Activated T-cell treated with anti-CD3 and anti-CD28 coated beads, Interleukin-2, amount 50 U/mL, for 72 hours (primary cell): ENCODE data around the gene SLIT1. TPM values are rescaled to one million over a fixed set of nuclear protein-coding genes. Genes with fewer than 3 reads are reported as not detected.

Experiments
- ATAC-seq, 2 donors: fragments of 150-1000 bp; cut with Tn5 transposase; replicated peaks in 1 of 2; 2 replicates each; pipeline ENCODE4 v1.10.0; 2021; ENCODE audit warnings: moderate library complexity in 2 of 2, mild to moderate bottlenecking in 1 of 2
- DNase-seq, 2 donors: peaks; one replicate each; pipeline ENCODE4 v3.0.0; 2021 to 2022; ENCODE audit warnings: mixed read lengths in 1 of 2
- H3K27ac Mint-ChIP-seq: one replicate; pipeline ENCODE4 v1.8.0; 2022; ENCODE audit warnings: mild to moderate bottlenecking, moderate library complexity, mixed read lengths
- H3K27me3 Mint-ChIP-seq: one replicate; pipeline ENCODE4 v1.8.0; 2022; ENCODE audit warnings: low read depth, mixed read lengths
- H3K36me3 Mint-ChIP-seq, 2 donors: one replicate each; pipeline ENCODE4 v1.8.0; 2022; ENCODE audit warnings: mixed read lengths in 2 of 2, mild to moderate bottlenecking in 1 of 2; ENCODE audit not compliant: insufficient read depth in 2 of 2
- H3K4me1 Mint-ChIP-seq: one replicate; pipeline ENCODE4 v1.8.0; 2022; ENCODE audit warnings: low read depth, mixed read lengths
- H3K4me3 Mint-ChIP-seq, 2 donors: one replicate each; pipeline ENCODE4 v1.8.0; 2022; ENCODE audit warnings: mild to moderate bottlenecking in 2 of 2, mixed read lengths in 2 of 2, moderate library complexity in 2 of 2
- H3K9me3 Mint-ChIP-seq, 2 donors: one replicate each; pipeline ENCODE4 v1.8.0; 2022; ENCODE audit warnings: mixed read lengths in 2 of 2
- total RNA-seq, 2 donors: library from RNA; stranded (reverse); gene quantifications; one replicate each; pipeline ENCODE4 v1.2.3, GENCODE V29; 2022

SLIT1 gene
- total RNA-seq, 2 donors from 2014 or later = 0.65 to 1.3 TPM

DNA sequence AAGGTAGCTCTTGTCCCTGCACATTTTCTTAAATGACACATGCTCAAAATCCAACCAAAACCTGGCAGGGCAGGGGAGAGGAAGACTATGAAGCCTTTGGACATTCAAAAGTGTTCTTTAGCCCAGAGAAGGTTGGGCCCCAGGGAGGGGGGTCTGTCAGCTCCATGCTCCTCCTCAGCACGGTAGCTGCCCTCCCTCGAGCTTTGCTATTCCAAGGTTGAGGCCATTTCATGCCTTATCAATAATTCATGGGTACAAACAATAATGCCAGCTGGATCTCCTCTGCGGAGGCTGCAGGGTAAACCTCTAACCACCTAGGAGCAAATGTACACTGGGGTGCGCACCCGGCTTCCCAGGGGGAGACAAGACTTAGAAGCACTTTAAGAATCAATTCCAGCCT lies 61.5 kb downstream of the SLIT1 start:
- DNase-seq (no peak), ATAC-seq (no peak)
- Mint-ChIP-seq H3K27me3 (peaks cover 11% of the 10 kb centered on the region), H3K4me1 (no peaks in the 10 kb centered on the region), H3K36me3 (no peaks in the 10 kb centered on the region), H3K4me3 (no peak overlapping the region), H3K27ac (no peak overlapping the region), H3K9me3 (no peaks in the 10 kb centered on the region)

DNA sequence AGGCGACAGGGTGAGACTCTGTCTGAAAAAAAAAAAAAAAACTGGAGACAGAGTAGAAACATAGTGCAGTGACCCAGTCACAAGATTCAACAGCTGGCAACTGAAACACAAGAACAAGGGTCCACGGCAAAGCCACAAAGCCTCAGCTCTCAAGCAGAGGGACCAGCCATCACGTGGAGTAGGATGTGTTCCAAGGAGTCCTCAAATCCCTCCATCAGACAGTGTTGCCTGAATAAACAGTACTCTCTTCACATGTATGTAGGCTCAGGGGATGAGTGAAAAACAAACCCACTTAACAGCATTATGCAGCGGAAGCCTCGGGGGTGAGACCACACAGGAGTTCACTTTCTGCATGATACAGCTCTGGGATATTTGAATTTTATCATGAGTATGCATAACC lies 62.0 kb downstream of the SLIT1 start:
- Mint-ChIP-seq H3K4me3 (no peak overlapping the region), H3K9me3 (no peaks in the 10 kb centered on the region), H3K36me3 (no peaks in the 10 kb centered on the region), H3K4me1 (no peaks in the 10 kb centered on the region), H3K27me3 (peaks cover 11% of the 10 kb centered on the region), H3K27ac (no peak overlapping the region)
- no peak for ATAC-seq
- no peak for DNase-seq

DNA sequence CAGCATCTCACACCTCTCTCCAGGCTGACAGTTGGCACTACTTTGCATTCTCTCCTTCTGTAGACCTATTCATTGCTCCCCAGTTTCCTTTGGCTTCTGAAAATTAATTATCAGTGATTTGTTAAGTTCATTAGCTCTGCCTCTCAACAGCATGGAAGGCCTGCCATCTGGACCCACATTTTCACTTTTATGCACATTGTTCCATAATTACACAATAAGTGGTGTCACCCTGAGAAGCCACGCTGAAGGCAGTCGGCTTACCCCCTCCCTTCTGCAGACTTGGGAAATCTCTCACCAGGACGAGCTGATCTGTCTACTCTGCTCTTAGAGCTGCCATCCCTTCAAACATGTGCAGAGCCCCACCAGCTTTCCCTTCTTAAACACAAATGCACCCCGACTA lies 64.7 kb downstream of the SLIT1 start:
- DNase-seq (no peak), ATAC-seq (no peak)
- Mint-ChIP-seq H3K4me3 (no peak overlapping the region), H3K4me1 (no peaks in the 10 kb centered on the region), H3K27me3 (peaks cover 13% of the 10 kb centered on the region), H3K36me3 (no peaks in the 10 kb centered on the region), H3K9me3 (no peaks in the 10 kb centered on the region), H3K27ac (no peak overlapping the region)

DNA sequence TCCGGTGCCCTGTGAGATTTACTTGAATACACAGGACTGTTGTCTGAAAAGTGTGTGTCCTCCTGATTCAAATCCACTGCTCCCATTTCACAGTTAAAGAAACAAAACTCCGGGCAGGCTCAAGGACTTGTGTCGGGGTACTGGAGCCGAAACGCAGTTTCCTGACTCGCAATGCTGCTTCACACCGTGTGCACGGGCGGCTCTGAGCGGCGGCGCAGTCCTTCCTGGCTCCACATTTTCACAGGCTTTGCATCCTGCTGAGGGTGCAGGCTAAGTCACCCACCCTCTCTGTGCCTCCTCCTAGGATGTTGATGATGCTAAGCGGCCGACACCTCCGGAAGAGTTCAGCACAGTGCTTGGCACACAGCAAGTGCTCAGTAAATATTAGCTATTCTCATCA lies 65.4 kb downstream of the SLIT1 start:
- H3K4me3 Mint-ChIP-seq = no peak overlapping the region
- no peak for ATAC-seq
- no peak overlapping the region for H3K27ac Mint-ChIP-seq
- DNase-seq = no peak
- H3K36me3 Mint-ChIP-seq = no peaks in the 10 kb centered on the region
- no peaks in the 10 kb centered on the region for H3K9me3 Mint-ChIP-seq
- no peaks in the 10 kb centered on the region for H3K4me1 Mint-ChIP-seq
- peaks cover 18% of the 10 kb centered on the region for H3K27me3 Mint-ChIP-seq

DNA sequence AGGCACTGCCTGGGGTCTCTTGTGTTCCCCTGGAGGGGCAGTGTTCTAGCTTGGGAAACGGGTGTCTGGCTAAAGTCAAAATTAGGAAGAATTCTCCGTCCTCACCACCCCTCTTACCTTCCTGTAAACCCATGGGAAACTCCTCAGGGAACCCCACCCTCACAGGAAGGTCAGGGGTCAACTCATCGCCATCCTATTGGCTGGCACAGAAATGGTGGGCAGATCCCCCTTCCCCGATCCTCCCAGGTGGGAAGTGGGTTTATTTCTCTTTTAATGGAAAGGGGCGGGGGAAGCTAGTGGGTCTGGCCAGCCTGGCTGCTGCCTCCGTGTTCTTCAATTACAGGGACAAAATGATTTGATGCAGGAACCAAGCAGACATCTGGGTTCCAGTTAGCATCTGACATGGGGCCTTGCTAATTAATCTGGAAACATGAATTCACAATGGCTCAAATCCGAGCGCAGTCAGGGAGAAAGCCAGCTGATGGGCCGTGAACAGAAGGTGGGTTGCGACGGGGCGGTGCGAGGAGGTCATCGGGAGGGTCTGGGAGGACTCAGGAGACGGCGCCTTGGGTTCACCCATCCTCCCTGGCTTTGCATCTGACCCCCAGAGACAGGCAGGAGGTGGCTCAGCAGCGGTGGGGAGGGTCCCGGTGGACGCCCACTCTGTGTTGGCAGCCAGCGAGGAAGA lies 66.6 kb downstream of the SLIT1 start:
- peaks cover 18% of the 10 kb centered on the region for H3K27me3 Mint-ChIP-seq
- no peaks in the 10 kb centered on the region for H3K9me3 Mint-ChIP-seq
- ATAC-seq (no peak), DNase-seq (no peak)
- H3K4me1 Mint-ChIP-seq = no peaks in the 10 kb centered on the region
- H3K27ac Mint-ChIP-seq = no peak overlapping the region
- no peaks in the 10 kb centered on the region for H3K36me3 Mint-ChIP-seq
- H3K4me3 Mint-ChIP-seq = no peak overlapping the region

DNA sequence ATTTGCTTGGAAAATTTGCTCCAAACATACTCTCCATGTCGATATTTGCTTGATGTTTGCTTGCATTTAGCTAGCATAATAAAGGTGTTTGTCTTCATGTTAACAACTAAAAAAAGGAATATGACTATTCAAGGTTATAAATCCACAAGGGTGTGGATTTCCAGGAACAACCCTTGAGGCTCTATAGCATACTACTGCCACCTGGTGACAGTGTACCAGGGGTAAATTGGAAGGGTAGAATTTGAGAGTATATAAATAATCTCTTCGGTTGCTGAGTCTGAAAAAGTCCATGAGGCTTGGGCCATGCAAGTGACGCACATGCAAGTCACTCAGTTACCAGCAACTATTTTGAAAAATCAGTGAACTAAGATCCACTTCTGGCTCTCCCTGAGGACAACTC lies 68.4 kb downstream of the SLIT1 start:
- Mint-ChIP-seq H3K36me3 (no peaks in the 10 kb centered on the region), H3K27me3 (peaks cover 19% of the 10 kb centered on the region), H3K4me3 (no peak overlapping the region), H3K4me1 (no peaks in the 10 kb centered on the region), H3K9me3 (no peaks in the 10 kb centered on the region), H3K27ac (no peak overlapping the region)
- ATAC-seq (no peak), DNase-seq (no peak)

DNA sequence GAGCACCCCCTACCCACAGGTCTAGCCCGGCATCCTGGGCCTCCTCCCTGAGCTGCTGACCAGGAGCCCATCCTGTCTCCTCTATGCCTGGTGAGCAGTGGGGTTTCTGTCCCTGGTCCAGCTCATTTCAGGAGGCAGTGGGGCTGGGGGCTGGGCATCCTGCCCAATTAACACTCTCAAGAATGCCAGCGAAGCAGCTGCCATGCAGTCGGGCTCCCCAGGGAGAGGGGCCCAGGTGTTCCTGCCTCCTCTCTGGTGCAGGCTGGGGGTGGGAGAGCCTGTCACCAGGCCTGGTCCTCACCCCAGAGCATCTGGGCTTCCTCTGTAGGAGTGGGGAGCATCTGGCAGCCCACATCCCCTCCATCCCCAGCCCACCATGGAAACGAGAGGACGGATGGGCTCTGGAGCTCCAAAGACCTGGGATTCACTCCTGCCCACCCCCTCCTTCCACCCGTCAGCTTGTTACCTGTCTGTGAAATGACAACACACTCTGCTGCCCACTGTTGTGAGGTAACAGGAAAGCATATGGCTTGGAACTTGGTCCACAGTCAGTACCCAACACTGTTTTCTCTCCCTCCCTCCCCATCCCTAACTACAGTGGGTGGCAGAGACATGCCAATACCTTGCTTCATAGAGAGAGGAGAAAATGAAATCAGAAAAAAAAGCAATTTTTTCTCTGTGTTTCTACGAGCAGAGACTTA lies 69.1 kb downstream of the SLIT1 start:
- no peak for DNase-seq
- Mint-ChIP-seq H3K4me3 (no peak overlapping the region), H3K27me3 (peaks cover 22% of the 10 kb centered on the region), H3K27ac (no peak overlapping the region), H3K36me3 (no peaks in the 10 kb centered on the region), H3K9me3 (no peaks in the 10 kb centered on the region), H3K4me1 (no peaks in the 10 kb centered on the region)
- no peak for ATAC-seq

DNA sequence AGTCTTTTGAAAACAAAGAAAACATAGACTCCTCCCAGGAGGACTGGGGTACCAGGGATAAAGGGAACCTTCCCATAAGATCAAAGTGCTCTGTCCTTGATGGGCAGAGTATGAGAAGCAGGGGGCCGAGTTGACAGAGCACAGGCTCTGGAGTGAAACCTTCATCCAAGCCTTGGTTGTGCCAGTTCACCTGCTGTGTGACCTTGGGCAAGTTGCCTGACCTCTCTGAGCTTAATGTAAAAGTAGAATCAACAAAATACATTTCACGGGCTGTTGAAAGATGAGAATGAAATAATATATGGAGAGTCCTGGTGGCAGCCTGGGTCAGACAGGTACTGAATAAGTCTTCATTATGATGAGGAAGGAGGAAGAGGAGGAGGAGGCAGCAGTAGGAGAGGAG lies 69.9 kb downstream of the SLIT1 start:
- Mint-ChIP-seq H3K4me3 (no peak overlapping the region), H3K27me3 (peaks cover 15% of the 10 kb centered on the region), H3K4me1 (no peaks in the 10 kb centered on the region), H3K27ac (no peak overlapping the region), H3K9me3 (no peaks in the 10 kb centered on the region), H3K36me3 (no peaks in the 10 kb centered on the region)
- DNase-seq (no peak), ATAC-seq (no peak)

DNA sequence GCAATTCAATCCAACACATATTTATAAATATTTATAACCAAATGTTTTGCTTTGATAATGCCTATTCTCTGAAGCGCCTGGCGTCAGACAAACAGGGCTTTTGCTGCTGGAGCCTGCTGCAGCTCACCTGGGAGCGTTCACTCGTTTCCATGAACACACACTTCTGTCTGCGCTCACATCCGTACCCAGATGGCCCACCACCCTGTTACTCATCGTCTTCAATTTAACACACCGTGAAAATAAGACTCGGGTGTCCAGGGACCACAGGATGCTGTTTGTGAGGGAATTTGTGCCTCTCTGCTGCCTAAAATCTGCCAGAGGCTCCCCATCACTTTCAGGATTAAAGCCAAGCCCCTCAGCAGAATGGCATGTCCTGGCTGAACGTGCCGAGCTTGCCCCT lies 74.1 kb downstream of the SLIT1 start:
- ATAC-seq (no peak), DNase-seq (no peak)
- H3K4me3 Mint-ChIP-seq = no peak overlapping the region
- H3K27me3 Mint-ChIP-seq = peaks cover 30% of the 10 kb centered on the region
- H3K4me1 Mint-ChIP-seq = no peaks in the 10 kb centered on the region
- no peak overlapping the region for H3K27ac Mint-ChIP-seq
- H3K36me3 Mint-ChIP-seq = no peaks in the 10 kb centered on the region
- no peaks in the 10 kb centered on the region for H3K9me3 Mint-ChIP-seq

DNA sequence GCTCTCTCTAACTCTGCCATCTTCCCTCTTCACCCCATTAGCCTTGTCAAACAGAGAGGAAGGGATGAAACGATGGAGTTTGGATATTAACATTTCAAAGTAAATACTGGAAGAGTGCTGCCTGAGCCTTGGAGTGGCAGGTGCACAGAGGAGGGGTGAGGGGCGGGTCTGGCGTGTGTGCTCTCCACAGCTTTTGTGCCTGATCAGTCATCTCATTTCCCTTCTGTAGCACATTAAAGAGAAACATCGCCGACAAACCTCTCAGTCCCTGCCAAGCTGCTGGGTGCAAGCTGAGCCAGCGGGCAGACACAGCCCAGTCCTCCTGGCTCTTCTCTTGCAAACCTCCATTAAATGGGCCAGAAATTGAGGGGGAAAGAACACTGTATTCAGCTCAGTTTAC lies 76.2 kb downstream of the SLIT1 start:
- Mint-ChIP-seq H3K27ac (no peak overlapping the region), H3K9me3 (no peaks in the 10 kb centered on the region), H3K4me1 (no peaks in the 10 kb centered on the region), H3K27me3 (peaks cover 23% of the 10 kb centered on the region), H3K4me3 (no peak overlapping the region), H3K36me3 (no peaks in the 10 kb centered on the region)
- ATAC-seq (no peak), DNase-seq (no peak)

DNA sequence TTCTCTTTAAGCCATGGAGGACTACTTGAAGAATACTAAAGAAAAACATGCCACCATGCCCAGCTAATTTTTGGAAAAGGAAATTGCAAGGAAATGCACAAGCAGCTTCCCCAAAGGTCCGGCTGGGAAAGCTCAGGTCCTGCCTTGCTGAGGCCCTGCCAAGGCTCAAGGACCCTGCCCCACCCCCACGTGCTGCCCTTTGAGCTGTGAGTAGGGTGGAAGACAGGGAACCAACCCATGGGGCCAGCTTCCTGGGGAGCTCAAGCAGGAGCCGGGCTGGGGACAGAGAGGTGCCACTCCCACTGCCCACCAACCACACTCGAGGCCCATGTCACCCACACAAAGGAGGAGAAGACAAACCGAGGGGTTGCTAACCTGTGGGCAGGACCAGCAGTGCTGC lies 78.2 kb downstream of the SLIT1 start:
- Mint-ChIP-seq H3K4me1 (no peaks in the 10 kb centered on the region), H3K27me3 (peaks cover 23% of the 10 kb centered on the region), H3K9me3 (no peaks in the 10 kb centered on the region), H3K36me3 (no peaks in the 10 kb centered on the region), H3K4me3 (no peak overlapping the region), H3K27ac (no peak overlapping the region)
- ATAC-seq = no peak
- DNase-seq = no peak

DNA sequence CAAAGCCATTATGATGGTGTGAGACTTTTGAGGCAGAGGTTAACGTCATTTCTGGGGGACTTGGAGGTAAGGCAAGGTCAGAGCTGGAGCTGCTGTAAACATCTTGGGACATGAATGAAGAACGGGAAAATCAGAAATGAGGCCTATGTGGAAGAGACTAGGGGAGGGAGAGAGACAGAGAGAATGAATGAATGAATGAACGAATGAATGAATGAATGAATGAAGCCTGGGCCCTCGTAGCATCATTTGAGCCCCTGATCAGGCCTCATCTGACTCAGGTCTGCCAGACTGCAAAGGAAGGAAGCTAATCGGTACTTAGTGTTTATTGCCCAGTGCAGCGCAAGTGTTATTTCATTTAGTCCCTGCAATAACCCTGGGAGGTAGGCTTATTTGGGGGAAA lies 79.6 kb downstream of the SLIT1 start:
- DNase-seq (no peak), ATAC-seq (no peak)
- no peak overlapping the region for H3K4me3 Mint-ChIP-seq
- H3K27ac Mint-ChIP-seq = no peak overlapping the region
- H3K36me3 Mint-ChIP-seq = no peaks in the 10 kb centered on the region
- H3K4me1 Mint-ChIP-seq = no peaks in the 10 kb centered on the region
- no peaks in the 10 kb centered on the region for H3K9me3 Mint-ChIP-seq
- peaks cover 16% of the 10 kb centered on the region for H3K27me3 Mint-ChIP-seq

DNA sequence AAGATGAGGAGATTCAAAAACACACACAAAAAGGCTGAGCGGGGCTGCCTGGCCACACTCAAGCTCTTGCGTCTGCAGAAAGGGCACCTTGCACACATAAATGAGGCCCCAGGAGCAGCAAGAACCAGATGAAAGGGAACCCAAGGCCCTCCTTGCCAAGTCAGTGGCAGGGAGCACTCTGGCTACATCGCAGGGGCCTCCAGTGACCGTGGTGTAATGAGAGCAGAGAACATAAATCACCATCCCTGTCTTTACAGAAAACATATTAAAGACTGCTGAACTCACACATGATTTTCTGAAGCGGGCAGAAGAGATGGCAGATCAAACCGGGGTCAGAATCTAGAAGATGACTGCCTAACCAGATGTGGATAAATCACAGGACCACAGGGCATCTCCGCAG lies 80.5 kb downstream of the SLIT1 start:
- peaks cover 13% of the 10 kb centered on the region for H3K27me3 Mint-ChIP-seq

More for the DNA sequence above, 80.5 kb downstream of the SLIT1 start:
- DNase-seq (no peak), ATAC-seq (no peak)
- Mint-ChIP-seq H3K4me3 (no peak overlapping the region), H3K9me3 (no peaks in the 10 kb centered on the region), H3K27ac (no peak overlapping the region), H3K4me1 (no peaks in the 10 kb centered on the region), H3K36me3 (no peaks in the 10 kb centered on the region)
